Astrocyte of the cerebellum (primary cell): ENCODE data around the gene TK1.
A peak's percentile ranks its signal among the peaks of the same experiment; 100 is the strongest.

Source experiments
- DNase-seq: peaks from one replicate; pipeline ENCODE4 v3.0.0-alpha.2; 2011; ENCODE audit warnings: low read depth
- H3K4me3 ChIP-seq: 2 replicates; pipeline ENCODE4 v1.5.1; 2011; ENCODE audit warnings: mild to moderate bottlenecking, low read depth, low read length, moderate library complexity
- in situ Hi-C: cut with HindIII; loops from 2 replicates; pipeline ENCODE4 v1.10.0; 2017; ENCODE audit warnings: low sequenced_read_pairs
- TF ChIP-seq, protein P1 (sequence below): IDR thresholded peaks from 2 replicates; pipeline ENCODE4 v1.5.1; 2012; ENCODE audit warnings: low read length, low read depth, moderate library complexity, mild to moderate bottlenecking; ENCODE audit errors: missing control alignments

Gene TK1

DNA sequence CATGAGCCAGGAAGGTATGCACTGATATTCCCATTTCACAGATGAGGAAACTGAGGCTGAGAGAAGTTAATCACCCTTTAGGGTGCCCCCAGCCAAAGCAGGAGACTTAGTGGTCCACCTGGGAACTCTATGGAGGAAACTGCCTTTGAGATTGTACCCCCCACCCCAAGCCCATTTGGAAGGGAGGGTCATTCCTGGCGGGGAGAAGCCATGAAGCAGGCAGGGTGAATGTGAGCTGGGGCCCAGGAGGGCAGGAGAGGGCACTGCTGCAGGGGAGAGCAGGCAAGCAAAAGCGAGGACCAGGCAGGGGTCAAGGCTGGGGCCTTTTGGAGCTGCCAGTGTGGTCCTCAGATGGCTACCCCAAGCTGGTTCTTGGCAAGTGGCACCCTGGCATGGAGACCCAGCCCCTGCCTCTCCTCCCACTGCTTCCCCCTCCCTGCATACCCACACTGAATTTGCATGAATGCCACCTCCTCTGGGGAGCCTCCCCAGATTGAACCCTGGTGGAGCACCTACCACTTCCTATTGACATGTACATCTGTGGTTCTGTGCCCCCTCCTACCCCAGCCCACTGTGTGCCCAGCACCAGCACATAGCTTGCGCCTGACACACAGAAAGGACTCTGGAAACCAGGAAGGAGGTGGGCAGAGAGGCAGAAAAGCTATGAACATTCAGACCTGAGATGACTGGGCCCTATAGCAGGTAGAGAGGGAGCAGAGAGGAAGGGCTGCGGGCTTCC is 57.3 kb downstream of the TK1 start:
- DNase-seq = no peak
- no peak overlapping the region for H3K4me3 ChIP-seq
- in situ Hi-C loops = no loop called here
- TF ChIP-seq, protein P1, sequence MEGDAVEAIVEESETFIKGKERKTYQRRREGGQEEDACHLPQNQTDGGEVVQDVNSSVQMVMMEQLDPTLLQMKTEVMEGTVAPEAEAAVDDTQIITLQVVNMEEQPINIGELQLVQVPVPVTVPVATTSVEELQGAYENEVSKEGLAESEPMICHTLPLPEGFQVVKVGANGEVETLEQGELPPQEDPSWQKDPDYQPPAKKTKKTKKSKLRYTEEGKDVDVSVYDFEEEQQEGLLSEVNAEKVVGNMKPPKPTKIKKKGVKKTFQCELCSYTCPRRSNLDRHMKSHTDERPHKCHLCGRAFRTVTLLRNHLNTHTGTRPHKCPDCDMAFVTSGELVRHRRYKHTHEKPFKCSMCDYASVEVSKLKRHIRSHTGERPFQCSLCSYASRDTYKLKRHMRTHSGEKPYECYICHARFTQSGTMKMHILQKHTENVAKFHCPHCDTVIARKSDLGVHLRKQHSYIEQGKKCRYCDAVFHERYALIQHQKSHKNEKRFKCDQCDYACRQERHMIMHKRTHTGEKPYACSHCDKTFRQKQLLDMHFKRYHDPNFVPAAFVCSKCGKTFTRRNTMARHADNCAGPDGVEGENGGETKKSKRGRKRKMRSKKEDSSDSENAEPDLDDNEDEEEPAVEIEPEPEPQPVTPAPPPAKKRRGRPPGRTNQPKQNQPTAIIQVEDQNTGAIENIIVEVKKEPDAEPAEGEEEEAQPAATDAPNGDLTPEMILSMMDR = no peak

DNA sequence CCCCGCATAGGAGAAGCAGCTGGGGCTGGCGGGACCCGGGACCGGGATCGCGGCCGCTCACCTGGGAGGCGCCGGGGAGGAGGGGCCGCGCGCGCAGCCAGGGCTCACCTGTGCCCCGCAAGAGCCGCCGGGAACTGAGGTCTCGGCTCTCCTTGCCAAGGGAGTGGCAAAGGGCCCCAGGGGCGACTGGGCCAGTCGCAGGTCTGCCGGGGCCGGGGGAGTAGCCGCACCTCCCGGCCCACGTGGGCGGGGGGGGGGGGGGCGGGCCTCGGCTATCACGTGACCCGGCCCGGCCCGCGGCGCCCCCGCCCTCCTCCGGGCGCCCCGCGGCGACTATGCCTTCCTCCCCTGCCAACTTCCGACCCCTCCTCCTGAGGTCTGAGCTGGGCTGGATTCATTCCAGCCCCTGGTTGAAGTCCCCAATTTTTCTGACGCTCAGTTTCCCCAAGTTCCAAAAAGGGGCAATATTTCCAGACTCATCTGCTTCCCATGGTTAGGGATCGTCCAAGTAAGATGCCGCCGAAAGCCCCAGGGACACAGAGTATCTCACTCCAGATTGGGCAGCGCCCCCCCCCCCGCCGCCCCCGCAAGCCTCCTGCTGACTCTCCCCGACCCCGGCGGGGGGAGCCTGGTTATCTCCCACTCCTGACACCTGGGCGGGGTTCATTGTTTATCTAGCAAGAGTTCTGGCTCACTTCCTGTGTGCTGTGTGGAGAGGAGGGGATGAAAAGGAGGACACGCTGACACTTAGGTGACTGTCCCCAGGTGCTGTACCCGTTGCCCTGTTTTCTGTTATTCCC is 58.1 kb downstream of the TK1 start, which contains the start of gene TMC6:
TMC6 (minus strand) TSS at position 205 of the 800 bp plus-strand sequence. CDS start 1,923 bp downstream, outside the sequence.
- no peak for DNase-seq
- H3K4me3 ChIP-seq = peak within 1 kb of the TSS; percentile 41
- in situ Hi-C loops = no loop called here
- TF ChIP-seq, protein P1 = no peak

DNA sequence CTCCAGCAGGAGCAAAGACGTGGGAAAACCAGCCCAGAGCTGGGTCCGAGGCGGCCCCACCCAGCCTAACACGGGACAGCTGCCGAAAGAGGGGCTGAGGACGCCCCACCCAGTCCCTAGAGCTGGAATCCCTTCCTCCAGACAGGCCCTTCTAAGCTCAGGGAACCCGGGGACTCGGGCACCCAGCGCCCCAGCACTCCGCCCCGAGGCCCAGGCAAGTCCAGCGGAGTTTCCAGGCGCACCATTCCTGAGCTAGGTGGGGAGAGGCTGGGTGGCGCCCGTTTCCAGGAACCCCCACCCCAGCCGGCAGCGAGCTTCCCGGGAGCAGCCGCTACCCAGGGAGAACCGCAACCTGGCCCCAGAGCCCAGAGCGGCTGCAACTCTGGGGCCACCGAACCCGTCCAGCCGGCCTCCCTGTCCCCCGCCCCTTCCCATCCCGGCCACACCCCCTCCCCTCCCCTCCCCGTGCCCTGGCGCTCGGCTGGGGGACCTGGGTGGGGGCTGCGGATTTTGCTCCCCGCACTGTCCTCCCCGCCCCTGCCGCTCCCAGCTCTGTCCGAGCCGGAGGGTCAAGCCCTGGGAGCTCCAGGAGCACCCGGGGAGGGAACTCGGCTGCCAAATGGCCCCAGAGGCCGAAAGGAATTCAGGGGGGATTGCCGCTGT is 58.8 kb downstream of the TK1 start:
- H3K4me3 ChIP-seq = peak overlapping the region; percentile 41
- in situ Hi-C loops = no loop called here
- DNase-seq = no peak
- TF ChIP-seq, protein P1 = no peak

DNA sequence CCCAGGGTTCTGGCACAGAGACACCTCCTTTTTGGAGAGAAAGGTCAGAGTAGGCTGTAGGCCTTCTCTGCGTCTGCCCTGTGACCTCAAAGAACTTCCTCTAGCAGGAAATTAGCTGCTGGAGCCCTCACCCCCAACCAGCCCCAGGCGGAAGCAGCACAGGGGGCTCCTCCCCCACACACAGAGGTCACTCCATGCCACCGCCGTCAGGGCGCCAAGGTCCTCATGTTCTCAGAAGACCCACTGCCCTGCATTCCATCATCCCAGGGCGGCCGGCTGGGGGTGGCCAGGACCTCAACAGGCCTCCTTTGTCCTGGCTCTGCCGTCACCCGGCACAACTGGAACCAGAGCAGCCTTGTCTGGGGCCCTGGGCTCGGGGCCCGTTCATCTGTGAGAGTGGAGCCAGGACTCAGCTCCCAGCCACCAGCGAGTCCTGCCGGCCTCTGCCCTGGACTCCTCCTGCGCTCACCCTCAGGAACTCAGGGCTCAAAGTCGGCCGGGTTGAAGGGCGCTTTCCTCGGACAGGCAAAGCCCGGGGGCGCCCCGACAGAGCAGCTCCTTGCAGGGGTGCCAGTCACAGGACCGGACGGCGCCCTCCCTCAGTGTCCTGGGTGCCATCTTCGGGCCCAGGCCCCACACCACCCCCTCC is 59.5 kb downstream of the TK1 start:
- H3K4me3 ChIP-seq = peak overlapping the region; percentile 41
- in situ Hi-C loops = no loop called here
- TF ChIP-seq, protein P1 = no peak
- DNase-seq = no peak

DNA sequence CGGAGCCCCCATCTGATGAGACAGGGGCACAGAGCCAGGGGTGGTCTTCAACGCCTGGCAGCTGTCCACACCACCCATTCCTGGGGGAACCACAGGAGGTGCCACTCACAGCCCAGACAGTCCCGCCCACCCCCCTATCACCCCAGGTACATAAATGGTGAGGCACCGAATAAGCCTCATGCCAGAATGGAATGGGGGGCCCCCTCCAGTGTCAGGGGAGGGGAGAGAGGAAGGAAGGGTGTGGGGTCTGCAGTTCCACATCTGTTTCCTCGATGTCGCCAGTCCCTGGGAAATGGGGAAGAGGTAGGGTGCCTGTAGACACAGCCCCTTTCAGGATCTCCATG is 60.0 kb downstream of the TK1 start:
- no peak overlapping the region for H3K4me3 ChIP-seq
- TF ChIP-seq, protein P1 = no peak
- no peak for DNase-seq
- in situ Hi-C loops = no loop called here
